Keratinocyte (primary cell): ENCODE data around the gene GBGT1.

ENCODE experiments used
- EZH2 ChIP-seq: IDR thresholded peaks from one replicate; pipeline ENCODE4 v1.6.1; 2012; ENCODE audit warnings: inconsistent platforms, mild to moderate bottlenecking, low read length, moderate library complexity
- TF ChIP-seq, protein P1 (sequence below), 3 experiments: IDR thresholded peaks in 1 of 3; conservative IDR thresholded peaks in 1 of 3; optimal IDR thresholded peaks in 1 of 3; 2 replicates in 2 of 3; 3 replicates in 1 of 3; pipeline versions ENCODE3 to v1.5.1; 2011; ENCODE audit warnings: low read length in 3 of 3, mild to moderate bottlenecking in 3 of 3, moderate library complexity in 2 of 3, control low read depth in 1 of 3, inconsistent platforms in 1 of 3; ENCODE audit not compliant: insufficient read depth in 2 of 3; ENCODE audit errors: extremely low read depth in 1 of 3

DNA sequence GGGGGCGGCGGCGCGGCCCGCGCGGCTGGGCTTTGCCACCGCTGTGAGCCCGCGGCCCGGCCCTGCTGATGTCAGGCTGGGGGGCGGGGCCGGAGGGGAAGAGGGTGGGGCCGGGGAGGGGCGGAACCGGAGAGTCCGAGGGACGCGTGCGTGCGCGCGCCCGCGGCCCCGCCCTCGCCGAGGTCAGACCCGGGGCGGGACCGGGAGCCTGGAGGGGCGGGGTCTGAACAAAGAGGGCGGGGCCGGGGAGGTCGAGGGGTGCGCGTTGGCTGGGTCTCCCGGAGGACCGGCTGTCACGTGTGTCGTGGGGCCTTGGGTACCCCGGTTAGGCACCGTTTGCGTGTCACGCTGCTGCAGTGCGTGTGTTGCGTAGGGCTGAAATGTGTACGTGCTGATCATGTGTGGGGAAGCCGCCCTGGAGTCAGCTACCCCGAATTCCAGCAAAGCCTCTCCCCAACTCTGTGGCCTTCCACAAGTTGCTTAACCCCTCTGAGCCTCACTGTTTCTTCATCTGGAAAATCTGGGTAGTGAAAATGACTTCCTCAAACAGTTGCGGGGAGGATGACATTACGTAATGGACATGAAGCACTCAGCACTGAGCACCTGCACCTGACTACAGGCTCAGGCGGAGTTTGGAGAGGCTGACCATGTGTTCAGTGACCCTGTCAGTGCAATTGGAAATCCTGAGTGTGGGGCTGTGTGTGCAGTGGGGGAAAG lies 42.4 kb downstream of the GBGT1 start, which contains the start of gene RALGDS:
- TF ChIP-seq, protein P1, sequence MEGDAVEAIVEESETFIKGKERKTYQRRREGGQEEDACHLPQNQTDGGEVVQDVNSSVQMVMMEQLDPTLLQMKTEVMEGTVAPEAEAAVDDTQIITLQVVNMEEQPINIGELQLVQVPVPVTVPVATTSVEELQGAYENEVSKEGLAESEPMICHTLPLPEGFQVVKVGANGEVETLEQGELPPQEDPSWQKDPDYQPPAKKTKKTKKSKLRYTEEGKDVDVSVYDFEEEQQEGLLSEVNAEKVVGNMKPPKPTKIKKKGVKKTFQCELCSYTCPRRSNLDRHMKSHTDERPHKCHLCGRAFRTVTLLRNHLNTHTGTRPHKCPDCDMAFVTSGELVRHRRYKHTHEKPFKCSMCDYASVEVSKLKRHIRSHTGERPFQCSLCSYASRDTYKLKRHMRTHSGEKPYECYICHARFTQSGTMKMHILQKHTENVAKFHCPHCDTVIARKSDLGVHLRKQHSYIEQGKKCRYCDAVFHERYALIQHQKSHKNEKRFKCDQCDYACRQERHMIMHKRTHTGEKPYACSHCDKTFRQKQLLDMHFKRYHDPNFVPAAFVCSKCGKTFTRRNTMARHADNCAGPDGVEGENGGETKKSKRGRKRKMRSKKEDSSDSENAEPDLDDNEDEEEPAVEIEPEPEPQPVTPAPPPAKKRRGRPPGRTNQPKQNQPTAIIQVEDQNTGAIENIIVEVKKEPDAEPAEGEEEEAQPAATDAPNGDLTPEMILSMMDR (optimal IDR thresholded peaks at IDR 0.05 in 1 of 3, IDR thresholded peaks at IDR 0.05 in 1 of 3, conservative IDR thresholded peaks at IDR 0.05 in 1 of 3; ENCODE audit: extremely low read depth in 1 of 3, insufficient read depth in 2 of 3, low read length in 3 of 3): no peak
- TF ChIP-seq EZH2: no peak
